ENCODE data around the gene PDLIM5. TPM values are rescaled to one million over a fixed set of nuclear protein-coding genes. Genes with fewer than 3 reads are reported as not detected.

Gene PDLIM5, protein sequence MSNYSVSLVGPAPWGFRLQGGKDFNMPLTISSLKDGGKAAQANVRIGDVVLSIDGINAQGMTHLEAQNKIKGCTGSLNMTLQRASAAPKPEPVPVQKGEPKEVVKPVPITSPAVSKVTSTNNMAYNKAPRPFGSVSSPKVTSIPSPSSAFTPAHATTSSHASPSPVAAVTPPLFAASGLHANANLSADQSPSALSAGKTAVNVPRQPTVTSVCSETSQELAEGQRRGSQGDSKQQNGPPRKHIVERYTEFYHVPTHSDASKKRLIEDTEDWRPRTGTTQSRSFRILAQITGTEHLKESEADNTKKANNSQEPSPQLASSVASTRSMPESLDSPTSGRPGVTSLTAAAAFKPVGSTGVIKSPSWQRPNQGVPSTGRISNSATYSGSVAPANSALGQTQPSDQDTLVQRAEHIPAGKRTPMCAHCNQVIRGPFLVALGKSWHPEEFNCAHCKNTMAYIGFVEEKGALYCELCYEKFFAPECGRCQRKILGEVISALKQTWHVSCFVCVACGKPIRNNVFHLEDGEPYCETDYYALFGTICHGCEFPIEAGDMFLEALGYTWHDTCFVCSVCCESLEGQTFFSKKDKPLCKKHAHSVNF
- total RNA-seq, result 76.8 and 107 TPM in 2 replicates

DNA sequence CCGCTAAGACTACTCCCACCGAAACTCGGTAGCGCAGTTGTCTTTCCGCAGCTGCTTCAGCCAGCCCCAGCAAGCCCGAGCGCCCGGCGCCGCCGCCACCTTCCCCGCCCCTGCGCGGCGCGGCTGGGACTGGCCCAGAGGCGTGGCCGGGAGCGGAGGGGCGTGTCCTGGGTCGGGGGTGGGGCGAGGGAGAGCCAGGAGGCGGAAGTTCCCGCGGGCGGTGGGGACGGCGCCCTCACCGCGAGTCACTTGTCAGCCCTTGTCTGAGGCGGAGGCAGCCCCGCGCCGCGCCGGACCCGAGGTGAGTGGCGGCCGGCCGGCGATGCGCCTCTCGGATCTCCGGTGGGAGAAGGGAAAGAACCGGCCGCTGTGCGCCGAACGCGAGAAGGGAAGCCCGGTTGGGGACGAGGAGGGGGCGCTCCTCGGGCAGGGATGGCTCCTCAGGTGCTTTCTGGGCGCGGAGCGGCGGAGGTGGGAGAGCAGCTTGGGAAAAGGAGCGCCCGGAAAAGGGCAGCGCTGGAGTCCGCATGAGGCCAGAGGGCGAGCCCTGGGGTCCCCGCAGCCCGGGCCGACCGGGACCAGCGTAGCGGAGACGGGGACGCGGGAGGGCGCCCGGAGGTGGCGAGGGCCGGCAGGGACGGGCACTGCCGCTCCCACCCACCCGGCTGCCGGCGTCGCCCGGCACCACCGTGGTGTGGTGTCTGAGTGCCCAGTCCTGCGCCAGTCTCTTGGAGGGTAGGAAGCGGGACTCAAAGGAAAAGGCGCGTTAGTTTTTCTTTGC, at the start of gene PDLIM5:
PDLIM5 (plus strand) TSS at position 248 of the 781 bp plus-strand sequence. CDS start 3,347 bp downstream, outside the sequence.

Other genes starting within 250 kb of the PDLIM5 start
- gene SMARCAD1, start 244.1 kb upstream of the PDLIM5 start, total RNA-seq, result 32.7 and 35.6 TPM in 2 replicates
- not detected in 2 replicates for gene HPGDS, start 109.1 kb upstream of the PDLIM5 start, total RNA-seq